Caki2 (cell line): Measurements from ENCODE around the gene PLK1. TPM values are rescaled to one million over a fixed set of nuclear protein-coding genes. Genes with fewer than 3 reads are reported as not detected.
"Not testable (repeated sequence)": the region's sequence is repeated elsewhere in the genome, so short reads cannot be mapped to it uniquely, and the experiment has no call there.

Experiments used
- DNase-seq: peaks from one replicate; pipeline ENCODE4 v3.0.0-alpha.2; 2015; ENCODE audit warnings: low read depth
- in situ Hi-C: cut with HindIII; loops from 2 replicates; pipeline ENCODE4 v1.10.0; 2016; ENCODE audit warnings: low sequenced_read_pairs, low pct_unique_long_range_greater_than_20kb, mixed read lengths
- total RNA-seq: library from RNA; depleted of rRNA; stranded (reverse); fragments of >200 nt; shearing (Covaris generic); gene quantifications from 2 replicates; pipeline ENCODE4 v1.2.3, GENCODE V29; 2014; ENCODE audit warnings: low replicate concordance; rRNA removed

Gene PLK1
- total RNA-seq: 20.9 and 23.2 TPM in 2 replicates

- in situ Hi-C loops: no loop called here
- DNase-seq: peak; percentile 93
These were observed at the start of gene PLK1 for GRCh38 chr16:23678430-23679273. Gene PLK1, plus strand, starts transcription at chr16:23678889. Its CDS starts 44 bp downstream, at chr16:23678933.

- in situ Hi-C loops: no loop called here
- no peak for DNase-seq
These were observed 49.2 kb upstream of the PLK1 start for GRCh38 chr16:23629516-23629915.

- in situ Hi-C loops, DNase-seq: not testable (repeated sequence)
These were observed 46.8 kb upstream of the PLK1 start for GRCh38 chr16:23631874-23632273.

- in situ Hi-C loops: no loop called here
- DNase-seq: no peak
These were observed 44.1 kb upstream of the PLK1 start for GRCh38 chr16:23634461-23635036.

GRCh38 chr16:23635958-23636357, 42.7 kb upstream of the PLK1 start:
- in situ Hi-C loops: no loop called here
- DNase-seq: no peak

GRCh38 chr16:23640615-23640930, 38.1 kb upstream of the PLK1 start:
- in situ Hi-C loops: no loop called here
- DNase-seq: no peak

- in situ Hi-C loops: no loop called here
- peak; percentile 87 for DNase-seq
These were observed 37.5 kb upstream of the PLK1 start, which contains the start of the genes DCTN5 and PALB2 for GRCh38 chr16:23640931-23641765. Gene DCTN5, plus strand, starts transcription at chr16:23641466. Its CDS starts 77 bp downstream, at chr16:23641543. Gene PALB2, minus strand, starts transcription at chr16:23641310. Its CDS starts 153 bp downstream, at chr16:23641157.

- in situ Hi-C loops: no loop called here
- no peak for DNase-seq
These were observed 36.4 kb upstream of the PLK1 start for GRCh38 chr16:23642246-23642774.

GRCh38 chr16:23650674-23651416, 27.8 kb upstream of the PLK1 start:
- in situ Hi-C loops: no loop called here
- no peak for DNase-seq

- in situ Hi-C loops: no loop called here
- no peak for DNase-seq
These were observed 26.7 kb upstream of the PLK1 start for GRCh38 chr16:23651943-23652468.

GRCh38 chr16:23663918-23664317, 14.8 kb upstream of the PLK1 start:
- DNase-seq: no peak
- in situ Hi-C loops: no loop called here

- in situ Hi-C loops: no loop called here
- DNase-seq: no peak
These were observed 11.9 kb upstream of the PLK1 start for GRCh38 chr16:23666571-23667354.

GRCh38 chr16:23667355-23667659, 11.4 kb upstream of the PLK1 start:
- DNase-seq: no peak
- in situ Hi-C loops: no loop called here

GRCh38 chr16:23668225-23668624, 10.5 kb upstream of the PLK1 start:
- in situ Hi-C loops: no loop called here
- no peak for DNase-seq

GRCh38 chr16:23668873-23669272, 9.8 kb upstream of the PLK1 start:
- DNase-seq: no peak
- in situ Hi-C loops: no loop called here

GRCh38 chr16:23670137-23670776, 8.4 kb upstream of the PLK1 start:
- in situ Hi-C loops: no loop called here

More at GRCh38 chr16:23670137-23670776, 8.4 kb upstream of the PLK1 start:
- DNase-seq: peak; percentile 87
